ENCODE data around the gene UHMK1. TPM values are rescaled to one million over a fixed set of nuclear protein-coding genes. Genes with fewer than 3 reads are reported as not detected.
A peak's percentile ranks its signal among the peaks of the same experiment; 100 is the strongest.

UHMK1 gene
- total RNA-seq, 4 donors from 2014 or later = 60.2 to 91.0 (median 79.7) TPM

GRCh38 chr1:162552684-162553252, 55.1 kb downstream of the UHMK1 start:
- DNase-seq (no peak), ATAC-seq (no peak)
- no peaks in the 10 kb centered on the region for H3K27me3 ChIP-seq
- H3K9me3 ChIP-seq = no peaks in the 10 kb centered on the region
- H3K36me3 ChIP-seq = no peaks in the 10 kb centered on the region
- in situ Hi-C loops (cut with MboI; ENCODE audit: low sequenced_read_pairs in 4 of 4) = no loop called here
- TF ChIP-seq POLR2A (IDR thresholded peaks at IDR 0.05) (no peak), CTCF (IDR thresholded peaks at IDR 0.05 in 4 of 5, conservative IDR thresholded peaks at IDR 0.05 in 1 of 5) (no peak)
- H3K4me1 ChIP-seq = no peaks in the 10 kb centered on the region
- H3K4me3 ChIP-seq = no peak overlapping the region
- intact Hi-C loops (cut with DNase I; ENCODE audit: low total_unique reads) = no loop called here
- H3K27ac ChIP-seq = peak overlapping the region; percentile 53 to 57 (median 54)

- intact Hi-C loops (cut with DNase I; ENCODE audit: low total_unique reads) = no loop called here
- H3K27ac ChIP-seq = peak overlapping the region; percentile 43 to 58 (median 56)
- DNase-seq = peak in 1 of 2 donors; percentile 34
- no peak overlapping the region for H3K4me3 ChIP-seq
- H3K9me3 ChIP-seq = no peaks in the 10 kb centered on the region
- no peaks in the 10 kb centered on the region for H3K36me3 ChIP-seq
- no peak for TF ChIP-seq CTCF (IDR thresholded peaks at IDR 0.05 in 4 of 5, conservative IDR thresholded peaks at IDR 0.05 in 1 of 5)
- TF ChIP-seq POLR2A (IDR thresholded peaks at IDR 0.05) = no peak
- no peaks in the 10 kb centered on the region for H3K27me3 ChIP-seq
- no peaks in the 10 kb centered on the region for H3K4me1 ChIP-seq
- in situ Hi-C loops (cut with MboI; ENCODE audit: low sequenced_read_pairs in 4 of 4) = no loop called here
- peak; percentile 82 to 86 for ATAC-seq
These were observed 56.6 kb downstream of the UHMK1 start for GRCh38 chr1:162554258-162554657.

- TF ChIP-seq CTCF (IDR thresholded peaks at IDR 0.05 in 4 of 5, conservative IDR thresholded peaks at IDR 0.05 in 1 of 5) (no peak), POLR2A (IDR thresholded peaks at IDR 0.05) (no peak)
- Histone ChIP-seq H3K27ac (no peak overlapping the region), H3K36me3 (no peaks in the 10 kb centered on the region), H3K9me3 (no peaks in the 10 kb centered on the region), H3K27me3 (no peaks in the 10 kb centered on the region), H3K4me3 (no peak overlapping the region), H3K4me1 (peaks cover 12 to 13% of the 10 kb centered on the region in 2 donors)
- in situ Hi-C loops (cut with MboI; ENCODE audit: low sequenced_read_pairs in 4 of 4) = no loop called here
- intact Hi-C loops (cut with DNase I; ENCODE audit: low total_unique reads) = no loop called here
- ATAC-seq (no peak), DNase-seq (no peak)
These were observed 59.9 kb downstream of the UHMK1 start for GRCh38 chr1:162557536-162557935.

GRCh38 chr1:162560303-162561036, 62.9 kb downstream of the UHMK1 start:
- H3K4me1 ChIP-seq = peaks cover 16 to 23% of the 10 kb centered on the region in 2 donors
- intact Hi-C loops (cut with DNase I; ENCODE audit: low total_unique reads) = loop anchor here (1.0 to 5.0 kb wide), 3 partner anchors 64 to 762 kb away; partner anchors contain the start of genes NOS1AP, NUF2 and UHMK1
- TF ChIP-seq CTCF (IDR thresholded peaks at IDR 0.05 in 4 of 5, conservative IDR thresholded peaks at IDR 0.05 in 1 of 5) (no peak), POLR2A (IDR thresholded peaks at IDR 0.05) (no peak)
- peak overlapping the region; percentile 94 to 97 (median 96) for H3K27ac ChIP-seq
- ATAC-seq (peak in 1 of 2 donors; percentile 1), DNase-seq (no peak)
- peak overlapping the region; percentile 68 to 93 (median 87) for H3K4me3 ChIP-seq
- no peaks in the 10 kb centered on the region for H3K9me3 ChIP-seq
- in situ Hi-C loops (cut with MboI; ENCODE audit: low sequenced_read_pairs in 4 of 4) = loop anchor here in 1 of 4 donors (10.0 kb wide), 1 partner anchor 56 kb away; no protein-coding TSS in a partner anchor
- H3K36me3 ChIP-seq = no peaks in the 10 kb centered on the region
- H3K27me3 ChIP-seq = no peaks in the 10 kb centered on the region
